ENCODE measurements around the gene CTSA.

The CTSA gene

DNA sequence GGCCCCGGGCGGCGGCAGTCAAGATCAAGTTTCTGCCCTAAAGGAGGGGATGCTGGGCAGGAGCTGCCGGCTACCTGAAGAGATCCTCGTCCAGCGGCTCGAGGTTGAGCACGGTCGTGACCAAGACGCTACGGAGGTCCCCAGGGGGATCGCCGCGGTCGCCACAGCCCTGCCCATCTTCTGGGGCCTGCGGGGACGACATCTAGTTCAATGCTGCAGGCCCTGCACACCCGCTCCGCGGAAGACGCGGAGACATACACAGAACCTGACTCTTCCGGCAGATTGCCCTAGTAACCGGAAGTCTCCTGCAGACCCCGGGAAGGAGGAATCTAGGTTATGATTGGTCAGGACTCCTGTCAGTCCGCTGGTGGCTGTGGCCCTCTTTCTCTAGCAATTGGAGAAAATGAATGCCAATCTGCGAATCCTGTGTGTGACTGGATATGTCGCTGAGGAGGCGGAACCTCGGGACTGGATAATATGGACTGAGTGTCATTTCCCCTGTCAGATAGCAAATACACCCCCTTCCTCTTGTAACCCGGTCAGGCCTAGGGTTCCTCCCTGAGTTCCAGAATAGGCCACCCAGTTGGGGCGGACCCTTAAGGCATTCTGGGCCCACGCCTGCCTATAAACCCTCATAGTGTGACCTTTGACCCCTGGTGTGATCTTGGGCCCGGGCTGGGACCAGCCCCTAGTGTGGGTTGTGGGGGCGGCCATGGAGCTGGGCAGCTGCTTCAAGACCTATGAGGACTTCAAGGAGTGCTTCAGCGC, 33.8 kb upstream of the CTSA start, which contains the start of the genes ACOT8 and ZSWIM3:
Gene ACOT8 (minus strand): TSS at position 279 of the 768 bp plus-strand sequence. CDS start 77 bp downstream, at position 202.
Gene ZSWIM3 (plus strand): TSS at position 501 of the 768 bp plus-strand sequence. CDS start 212 bp downstream, at position 713.
- TF ChIP-seq YY1 (IDR thresholded peaks at IDR 0.05; ENCODE audit: low read depth) (peak; percentile 41; the same call in 1 of the 2 replicates), EP300 (IDR thresholded peaks at IDR 0.05; ENCODE audit: borderline replicate concordance) (peak; percentile 34; the same call in 1 of the 2 replicates), TAF1 (IDR thresholded peaks at IDR 0.05; ENCODE audit: low read depth) (peak; percentile 91), TCF12 (IDR thresholded peaks at IDR 0.05; ENCODE audit: low read depth) (no peak), ZBTB7A (IDR thresholded peaks at IDR 0.05; ENCODE audit: low read depth) (no peak), CREB1 (IDR thresholded peaks at IDR 0.05; ENCODE audit: low read depth) (peak; percentile 56; the same call in 1 of the 2 replicates), CEBPB (IDR thresholded peaks at IDR 0.05) (no peak), EGR1 (IDR thresholded peaks at IDR 0.05) (0 out of 2 replicates have a peak, but pooled peaks have one; percentile 25), MAX (IDR thresholded peaks at IDR 0.05) (peak; percentile 60), RAD21 (IDR thresholded peaks at IDR 0.05; ENCODE audit: low read depth) (no peak), NFIC (IDR thresholded peaks at IDR 0.05) (no peak), TEAD4 (IDR thresholded peaks at IDR 0.05) (no peak), FOXM1 (IDR thresholded peaks at IDR 0.05; ENCODE audit: borderline replicate concordance, low read depth) (no peak)
- TF ChIP-seq, protein P1, sequence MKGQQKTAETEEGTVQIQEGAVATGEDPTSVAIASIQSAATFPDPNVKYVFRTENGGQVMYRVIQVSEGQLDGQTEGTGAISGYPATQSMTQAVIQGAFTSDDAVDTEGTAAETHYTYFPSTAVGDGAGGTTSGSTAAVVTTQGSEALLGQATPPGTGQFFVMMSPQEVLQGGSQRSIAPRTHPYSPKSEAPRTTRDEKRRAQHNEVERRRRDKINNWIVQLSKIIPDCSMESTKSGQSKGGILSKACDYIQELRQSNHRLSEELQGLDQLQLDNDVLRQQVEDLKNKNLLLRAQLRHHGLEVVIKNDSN (IDR thresholded peaks at IDR 0.05) = no peak
- TF ChIP-seq, protein P2, sequence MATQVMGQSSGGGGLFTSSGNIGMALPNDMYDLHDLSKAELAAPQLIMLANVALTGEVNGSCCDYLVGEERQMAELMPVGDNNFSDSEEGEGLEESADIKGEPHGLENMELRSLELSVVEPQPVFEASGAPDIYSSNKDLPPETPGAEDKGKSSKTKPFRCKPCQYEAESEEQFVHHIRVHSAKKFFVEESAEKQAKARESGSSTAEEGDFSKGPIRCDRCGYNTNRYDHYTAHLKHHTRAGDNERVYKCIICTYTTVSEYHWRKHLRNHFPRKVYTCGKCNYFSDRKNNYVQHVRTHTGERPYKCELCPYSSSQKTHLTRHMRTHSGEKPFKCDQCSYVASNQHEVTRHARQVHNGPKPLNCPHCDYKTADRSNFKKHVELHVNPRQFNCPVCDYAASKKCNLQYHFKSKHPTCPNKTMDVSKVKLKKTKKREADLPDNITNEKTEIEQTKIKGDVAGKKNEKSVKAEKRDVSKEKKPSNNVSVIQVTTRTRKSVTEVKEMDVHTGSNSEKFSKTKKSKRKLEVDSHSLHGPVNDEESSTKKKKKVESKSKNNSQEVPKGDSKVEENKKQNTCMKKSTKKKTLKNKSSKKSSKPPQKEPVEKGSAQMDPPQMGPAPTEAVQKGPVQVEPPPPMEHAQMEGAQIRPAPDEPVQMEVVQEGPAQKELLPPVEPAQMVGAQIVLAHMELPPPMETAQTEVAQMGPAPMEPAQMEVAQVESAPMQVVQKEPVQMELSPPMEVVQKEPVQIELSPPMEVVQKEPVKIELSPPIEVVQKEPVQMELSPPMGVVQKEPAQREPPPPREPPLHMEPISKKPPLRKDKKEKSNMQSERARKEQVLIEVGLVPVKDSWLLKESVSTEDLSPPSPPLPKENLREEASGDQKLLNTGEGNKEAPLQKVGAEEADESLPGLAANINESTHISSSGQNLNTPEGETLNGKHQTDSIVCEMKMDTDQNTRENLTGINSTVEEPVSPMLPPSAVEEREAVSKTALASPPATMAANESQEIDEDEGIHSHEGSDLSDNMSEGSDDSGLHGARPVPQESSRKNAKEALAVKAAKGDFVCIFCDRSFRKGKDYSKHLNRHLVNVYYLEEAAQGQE (IDR thresholded peaks at IDR 0.05; ENCODE audit: low read depth) = no peak

DNA sequence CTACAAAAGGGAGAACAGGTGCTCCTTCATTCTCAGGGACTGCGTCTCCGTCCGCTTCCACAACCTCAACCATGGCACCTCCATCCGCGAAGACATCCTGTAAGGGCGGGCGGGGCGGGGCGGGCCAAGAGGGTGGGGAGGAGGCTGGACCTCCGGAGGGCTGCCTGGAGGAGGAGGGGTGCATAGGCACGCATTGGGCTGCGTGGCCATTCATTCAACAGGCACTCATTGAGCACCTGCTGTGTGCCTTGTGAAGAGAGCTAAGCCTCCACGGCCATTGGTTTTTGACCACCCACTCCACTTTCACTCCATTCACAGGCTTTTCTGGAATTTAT, 33.3 kb upstream of the CTSA start:
- TF ChIP-seq TEAD4 (IDR thresholded peaks at IDR 0.05) (no peak), EP300 (IDR thresholded peaks at IDR 0.05; ENCODE audit: borderline replicate concordance) (no peak), FOXM1 (IDR thresholded peaks at IDR 0.05; ENCODE audit: borderline replicate concordance, low read depth) (no peak), TAF1 (IDR thresholded peaks at IDR 0.05; ENCODE audit: low read depth) (no peak), TCF12 (IDR thresholded peaks at IDR 0.05; ENCODE audit: low read depth) (no peak), CEBPB (IDR thresholded peaks at IDR 0.05) (no peak), NFIC (IDR thresholded peaks at IDR 0.05) (no peak), EGR1 (IDR thresholded peaks at IDR 0.05) (no peak), RAD21 (IDR thresholded peaks at IDR 0.05; ENCODE audit: low read depth) (no peak), YY1 (IDR thresholded peaks at IDR 0.05; ENCODE audit: low read depth) (no peak), MAX (IDR thresholded peaks at IDR 0.05) (no peak), ZBTB7A (IDR thresholded peaks at IDR 0.05; ENCODE audit: low read depth) (no peak), CREB1 (IDR thresholded peaks at IDR 0.05; ENCODE audit: low read depth) (no peak)
- TF ChIP-seq, protein P1 (IDR thresholded peaks at IDR 0.05) = no peak
- TF ChIP-seq, protein P2 (IDR thresholded peaks at IDR 0.05; ENCODE audit: low read depth) = no peak

GRCh38 chr20:45859916-45860315, 31.2 kb upstream of the CTSA start:
- TF ChIP-seq EP300 (IDR thresholded peaks at IDR 0.05; ENCODE audit: borderline replicate concordance) (no peak), RAD21 (IDR thresholded peaks at IDR 0.05; ENCODE audit: low read depth) (no peak), EGR1 (IDR thresholded peaks at IDR 0.05) (no peak), YY1 (IDR thresholded peaks at IDR 0.05; ENCODE audit: low read depth) (no peak), MAX (IDR thresholded peaks at IDR 0.05) (no peak), CREB1 (IDR thresholded peaks at IDR 0.05; ENCODE audit: low read depth) (no peak), TEAD4 (IDR thresholded peaks at IDR 0.05) (no peak), TAF1 (IDR thresholded peaks at IDR 0.05; ENCODE audit: low read depth) (no peak), TCF12 (IDR thresholded peaks at IDR 0.05; ENCODE audit: low read depth) (no peak), CEBPB (IDR thresholded peaks at IDR 0.05) (no peak), FOXM1 (IDR thresholded peaks at IDR 0.05; ENCODE audit: borderline replicate concordance, low read depth) (no peak), NFIC (IDR thresholded peaks at IDR 0.05) (no peak)
- TF ChIP-seq, protein P2 (IDR thresholded peaks at IDR 0.05; ENCODE audit: low read depth) = no peak
- TF ChIP-seq, protein P1 (IDR thresholded peaks at IDR 0.05) = no peak

Measured in Ishikawa (cell line).